Peyer's patch (tissue), 4 donors: ENCODE results near the gene OPTN. TPM values are rescaled to one million over a fixed set of nuclear protein-coding genes. Genes with fewer than 3 reads are reported as not detected.

ENCODE experiments used
- DNase-seq, 3 donors: peaks; one replicate each; pipeline ENCODE4 v3.0.0-alpha.2; 2017 to 2019
- H3K27ac ChIP-seq, 4 donors: fragments of 200-600 bp; sonication (generic); one replicate each; pipeline ENCODE4 v1.5.1; 2016 to 2019
- H3K27me3 ChIP-seq, 2 donors: fragments of 200-600 bp; sonication (generic); one replicate each; pipeline ENCODE4 v1.5.1; 2019
- H3K36me3 ChIP-seq, 3 donors: fragments of 200-600 bp; sonication (generic); one replicate each; pipeline ENCODE4 v1.5.1; 2016 to 2019
- H3K4me1 ChIP-seq, 4 donors: fragments of 200-600 bp; sonication (generic); one replicate each; pipeline ENCODE4 v1.5.1; 2016 to 2019
- H3K4me3 ChIP-seq, 4 donors: fragments of 200-600 bp; sonication (generic); 1 replicate in 3 of 4; 2 replicates in 1 of 4; pipeline ENCODE4 v1.5.1; 2016 to 2019; ENCODE audit warnings: mild to moderate bottlenecking in 1 of 4
- H3K9me3 ChIP-seq, 4 donors: fragments of 200-600 bp; sonication (generic); one replicate each; pipeline ENCODE4 v1.5.1; 2016 to 2019; ENCODE audit warnings: mild to moderate bottlenecking in 1 of 4
- CTCF ChIP-seq, 6 experiments: fragments of 450-650 bp in 4 of 6; fragments of 200-600 bp in 2 of 6; sonication (generic) in 1 of 6; IDR thresholded peaks; one replicate each; pipeline ENCODE4 v1.5.1; 2017 to 2019; ENCODE audit warnings: antibody characterized with exemption in 6 of 6, mild to moderate bottlenecking in 3 of 6, moderate library complexity in 1 of 6
- POLR2A ChIP-seq, 2 donors: fragments of 450-650 bp; IDR thresholded peaks; one replicate each; pipeline ENCODE4 v1.5.1; 2017; ENCODE audit warnings: antibody characterized with exemption in 2 of 2, mild to moderate bottlenecking in 2 of 2, moderate library complexity in 2 of 2
- total RNA-seq, 4 donors: library from RNA; depleted of rRNA; stranded (reverse); fragments of >200 nt; gene quantifications; one replicate each; pipeline ENCODE4 v1.1.0, GENCODE V29; 2016

The OPTN gene
- total RNA-seq, 4 donors from 2014 or later = 68.0 to 111 (median 90.7) TPM

DNA sequence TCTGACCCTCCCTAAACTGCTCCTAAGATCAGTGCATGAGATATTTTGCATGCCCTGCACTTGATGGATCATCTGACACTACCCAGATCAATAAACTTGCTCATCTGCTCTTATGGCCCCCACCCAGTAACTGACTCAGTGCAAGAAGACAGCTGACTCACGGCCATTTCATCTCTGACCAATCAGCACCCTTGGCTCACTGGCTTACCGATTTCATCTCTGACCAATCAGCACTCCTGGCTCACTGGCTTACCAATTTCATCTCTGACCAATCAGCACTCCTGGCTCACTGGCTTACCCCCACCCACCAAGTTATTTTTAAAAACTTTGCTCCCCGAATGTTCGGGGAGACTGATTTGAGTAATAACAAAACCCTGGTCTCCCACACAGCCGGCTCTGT is 37.2 kb upstream of the OPTN start:
- no peaks in the 10 kb centered on the region for H3K4me1 ChIP-seq
- H3K27ac ChIP-seq = no peak overlapping the region
- TF ChIP-seq CTCF (IDR thresholded peaks at IDR 0.05) (no peak), POLR2A (IDR thresholded peaks at IDR 0.05) (no peak)
- DNase-seq = no peak
- H3K4me3 ChIP-seq = no peak overlapping the region
- no peaks in the 10 kb centered on the region for H3K9me3 ChIP-seq
- H3K27me3 ChIP-seq = no peaks in the 10 kb centered on the region
- no peaks in the 10 kb centered on the region for H3K36me3 ChIP-seq

DNA sequence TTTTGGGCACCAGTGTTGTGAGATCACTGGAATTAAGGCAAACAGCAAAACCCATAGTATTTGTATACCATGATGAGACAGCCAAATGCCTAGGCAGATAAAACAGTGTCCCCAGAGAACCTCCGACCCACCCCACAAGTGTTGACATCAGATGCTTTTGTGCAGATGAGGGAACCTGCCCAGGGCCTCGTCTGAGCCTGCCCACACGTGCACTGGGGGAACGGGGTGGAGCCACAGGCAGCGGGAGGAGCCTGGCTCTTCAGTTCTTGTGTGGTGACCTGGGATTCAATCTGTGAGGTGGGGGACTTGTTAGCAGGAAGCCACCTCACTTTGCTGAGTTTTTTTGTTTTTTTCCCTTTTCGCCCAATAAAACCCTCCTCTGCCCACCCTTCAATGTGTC is 33.4 kb upstream of the OPTN start:
- Histone ChIP-seq H3K36me3 (no peaks in the 10 kb centered on the region), H3K27ac (no peak overlapping the region), H3K4me1 (no peaks in the 10 kb centered on the region), H3K27me3 (no peaks in the 10 kb centered on the region), H3K9me3 (no peaks in the 10 kb centered on the region), H3K4me3 (no peak overlapping the region)
- DNase-seq = no peak
- TF ChIP-seq POLR2A (IDR thresholded peaks at IDR 0.05) (no peak), CTCF (IDR thresholded peaks at IDR 0.05) (no peak)

DNA sequence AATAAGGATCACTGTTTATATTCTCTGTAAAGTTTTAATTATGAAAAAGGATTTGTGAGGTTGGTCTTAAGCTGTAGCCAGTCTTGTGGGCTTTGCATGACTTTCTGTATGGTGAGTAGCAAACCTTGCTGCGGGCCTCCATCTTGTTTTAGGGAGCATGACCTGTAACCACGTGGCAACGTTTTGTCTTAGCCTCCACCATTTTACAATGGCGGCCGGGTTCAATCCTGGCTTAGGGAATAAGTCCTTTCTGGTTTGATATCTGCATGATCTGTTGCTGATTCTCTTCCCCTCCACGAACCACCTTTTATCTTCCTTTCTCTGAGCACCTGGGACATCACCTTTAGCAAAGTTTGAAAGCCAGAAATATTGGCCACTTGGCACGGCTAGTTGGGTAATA is 32.5 kb upstream of the OPTN start:
- no peaks in the 10 kb centered on the region for H3K36me3 ChIP-seq
- no peaks in the 10 kb centered on the region for H3K27me3 ChIP-seq
- TF ChIP-seq POLR2A (IDR thresholded peaks at IDR 0.05) = no peak
- TF ChIP-seq CTCF (IDR thresholded peaks at IDR 0.05) = no peak
- no peak overlapping the region for H3K4me3 ChIP-seq
- no peak overlapping the region for H3K27ac ChIP-seq
- no peak for DNase-seq
- no peaks in the 10 kb centered on the region for H3K9me3 ChIP-seq
- H3K4me1 ChIP-seq = no peaks in the 10 kb centered on the region

DNA sequence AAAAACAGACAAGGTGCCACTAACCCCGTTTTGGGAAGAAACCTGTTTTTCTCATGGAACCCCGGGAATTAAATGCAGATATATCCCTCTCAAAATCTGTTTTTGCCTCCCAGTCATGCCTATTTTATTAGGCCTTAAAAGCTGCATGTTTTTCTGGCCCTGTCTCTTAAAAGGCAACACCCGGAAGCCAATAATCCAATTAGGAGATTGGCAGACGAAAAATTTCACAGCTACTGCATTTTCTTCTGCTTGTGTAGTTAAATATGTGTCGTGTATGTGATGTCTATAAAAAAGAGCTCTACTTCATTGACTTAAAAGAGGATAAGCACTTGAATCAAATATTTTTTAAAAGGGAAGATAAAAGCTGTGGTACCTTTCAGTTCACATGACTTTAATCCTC is 31.9 kb upstream of the OPTN start:
- Histone ChIP-seq H3K4me3 (no peak overlapping the region), H3K27ac (no peak overlapping the region), H3K36me3 (no peaks in the 10 kb centered on the region), H3K4me1 (no peaks in the 10 kb centered on the region), H3K9me3 (no peaks in the 10 kb centered on the region), H3K27me3 (no peaks in the 10 kb centered on the region)
- no peak for DNase-seq
- no peak for TF ChIP-seq CTCF (IDR thresholded peaks at IDR 0.05)
- TF ChIP-seq POLR2A (IDR thresholded peaks at IDR 0.05) = no peak

DNA sequence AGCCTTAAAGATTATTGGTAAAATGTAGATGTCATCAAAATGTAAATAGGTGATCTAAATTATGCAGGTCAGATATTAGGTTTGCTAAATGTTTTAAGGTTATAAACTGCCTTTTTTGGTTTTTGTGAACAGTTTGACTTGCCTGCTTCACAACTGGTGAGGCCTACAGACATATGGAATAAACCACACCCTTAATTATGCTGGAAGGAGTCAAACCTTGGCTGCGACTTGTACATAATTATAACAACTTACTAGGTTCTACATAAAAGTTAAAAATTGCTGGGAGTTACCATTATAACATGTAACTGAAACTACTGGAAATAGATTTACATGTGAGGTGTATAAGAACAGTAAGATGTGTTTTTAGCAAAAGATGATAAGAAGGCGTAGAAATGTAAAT is 31.5 kb upstream of the OPTN start:
- TF ChIP-seq POLR2A (IDR thresholded peaks at IDR 0.05) (no peak), CTCF (IDR thresholded peaks at IDR 0.05) (no peak)
- H3K27me3 ChIP-seq = no peaks in the 10 kb centered on the region
- no peaks in the 10 kb centered on the region for H3K36me3 ChIP-seq
- no peak overlapping the region for H3K27ac ChIP-seq
- H3K4me1 ChIP-seq = no peaks in the 10 kb centered on the region
- no peak overlapping the region for H3K4me3 ChIP-seq
- no peak for DNase-seq
- no peaks in the 10 kb centered on the region for H3K9me3 ChIP-seq

DNA sequence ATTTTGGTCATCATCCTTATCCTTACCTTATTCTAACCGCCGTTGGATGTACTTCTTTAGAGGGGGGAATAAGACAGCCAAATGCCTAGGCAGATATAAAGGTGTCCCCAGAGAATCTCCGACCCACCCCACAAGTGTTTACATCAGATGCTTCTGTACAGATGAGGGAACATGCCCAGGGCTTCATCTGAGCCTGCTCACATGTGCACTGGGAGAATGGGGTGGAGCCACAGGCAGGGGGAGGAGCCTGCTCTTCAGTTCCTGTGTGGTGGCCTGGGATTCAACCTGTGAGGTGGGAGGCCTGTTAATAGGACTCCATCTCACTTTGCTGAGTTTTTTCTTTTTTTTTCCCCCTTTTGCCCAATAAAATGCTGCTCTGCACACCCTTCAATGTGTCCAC is 27.6 kb upstream of the OPTN start:
- Histone ChIP-seq H3K27ac (no peak overlapping the region), H3K36me3 (no peaks in the 10 kb centered on the region), H3K27me3 (no peaks in the 10 kb centered on the region), H3K4me1 (peaks cover 0 to 5% (median 0%) of the 10 kb centered on the region in 4 donors), H3K4me3 (no peak overlapping the region), H3K9me3 (no peaks in the 10 kb centered on the region)
- DNase-seq = no peak
- TF ChIP-seq CTCF (IDR thresholded peaks at IDR 0.05) (no peak), POLR2A (IDR thresholded peaks at IDR 0.05) (no peak)
